GM10847 (cell line): Measurements from ENCODE around the gene SAP25.

Source experiments
- POLR2A ChIP-seq: IDR thresholded peaks from 2 replicates; pipeline ENCODE4 v1.6.1; 2011; ENCODE audit not compliant: insufficient read length; ENCODE audit errors: extremely low read depth

SAP25 gene

GRCh38 chr7:100572281-100572948, 1.3 kb downstream of the SAP25 start:
- TF ChIP-seq POLR2A, result no peak

- TF ChIP-seq POLR2A, result no peak
These were observed 1.9 kb downstream of the SAP25 start for GRCh38 chr7:100571829-100572116.

GRCh38 chr7:100570954-100571828, 2.5 kb downstream of the SAP25 start:
- TF ChIP-seq POLR2A, result no peak

- TF ChIP-seq POLR2A, result no peak
These were observed 4.5 kb downstream of the SAP25 start for GRCh38 chr7:100568896-100569844.

- no peak for TF ChIP-seq POLR2A
These were observed 5.4 kb downstream of the SAP25 start for GRCh38 chr7:100568176-100568895.

GRCh38 chr7:100567751-100568175, 5.9 kb downstream of the SAP25 start:
- no peak for TF ChIP-seq POLR2A

GRCh38 chr7:100567031-100567730, 6.5 kb downstream of the SAP25 start:
- TF ChIP-seq POLR2A, result no peak

GRCh38 chr7:100566018-100566531, 7.6 kb downstream of the SAP25 start:
- no peak for TF ChIP-seq POLR2A

GRCh38 chr7:100565133-100565571, 8.5 kb downstream of the SAP25 start:
- no peak for TF ChIP-seq POLR2A

GRCh38 chr7:100563809-100564400, 9.8 kb downstream of the SAP25 start:
- TF ChIP-seq POLR2A, result no peak

- no peak for TF ChIP-seq POLR2A
These were observed 10.6 kb downstream of the SAP25 start for GRCh38 chr7:100563100-100563564.

- no peak for TF ChIP-seq POLR2A
These were observed 11.3 kb downstream of the SAP25 start for GRCh38 chr7:100562195-100563099.
